H1 (cell line): ENCODE data around the gene FHDC1. TPM values are rescaled to one million over a fixed set of nuclear protein-coding genes. Genes with fewer than 3 reads are reported as not detected.

Experiments
- RNF2 ChIP-seq: fragments of 200-900, 300-1000 bp; sonication (generic); IDR thresholded peaks from 2 replicates; pipeline ENCODE4 v1.7.1; 2016; ENCODE audit warnings: borderline replicate concordance, low read depth, mild to moderate bottlenecking, antibody characterized with exemption, low read length; ENCODE audit not compliant: poor library complexity, severe bottlenecking; ENCODE audit errors: missing control alignments
- polyA plus RNA-seq, 7 experiments: library from polyadenylated mRNA; depleted of rRNA in 3 of 7; stranded (reverse) in 5 of 7; unstranded in 2 of 7; fragments of >200 nt in 5 of 7; fragments of 200-250 nt in 2 of 7; gene quantifications; 1 replicate in 5 of 7; 2 replicates in 1 of 7; 4 replicates in 1 of 7; pipeline versions ENCODE4 v1.2.1 to v1.2.3, GENCODE V29; 2011 to 2013; ENCODE audit warnings: missing spikeins in 2 of 7, mixed read lengths in 2 of 7
- total RNA-seq: library from RNA; stranded (reverse); fragmentation: NEBNext Ultra II Directional; extraction: Animal tissue kit (Norgen Biotek cat#: 25700); gene quantifications from 2 replicates; pipeline ENCODE4 v1.2.1, GENCODE V29; 2021

Gene FHDC1
- total and polyA plus RNA-seq, 2 of the 8 experiments (the other 6 are each of a cell fraction or from before 2014, with no cell fraction given) = 6.4 to 28.6 TPM

- no peak for TF ChIP-seq RNF2
Observed at GRCh38 chr4:152947311-152947710, 11.2 kb downstream of the FHDC1 start (continued).
